Activated CD4-positive, alpha-beta T cell treated with anti-CD3 and anti-CD28 coated beads, Interleukin-2, amount 50 U/mL, for 16 hours (primary cell): ENCODE results near the gene ANP32E.
A peak's percentile ranks its signal among the peaks of the same experiment; 100 is the strongest.
"Not testable (repeated sequence)": the region's sequence is repeated elsewhere in the genome, so short reads cannot be mapped to it uniquely, and the experiment has no call there.

Experiments
- DNase-seq: peaks from one replicate; pipeline ENCODE4 v3.0.0-alpha.2; 2020

Gene ANP32E

GRCh38 chr1:150212070-150212469 lies 23.8 kb downstream of the ANP32E start:
- DNase-seq = no peak

GRCh38 chr1:150210706-150211105 lies 25.2 kb downstream of the ANP32E start:
- DNase-seq = no peak

DNA sequence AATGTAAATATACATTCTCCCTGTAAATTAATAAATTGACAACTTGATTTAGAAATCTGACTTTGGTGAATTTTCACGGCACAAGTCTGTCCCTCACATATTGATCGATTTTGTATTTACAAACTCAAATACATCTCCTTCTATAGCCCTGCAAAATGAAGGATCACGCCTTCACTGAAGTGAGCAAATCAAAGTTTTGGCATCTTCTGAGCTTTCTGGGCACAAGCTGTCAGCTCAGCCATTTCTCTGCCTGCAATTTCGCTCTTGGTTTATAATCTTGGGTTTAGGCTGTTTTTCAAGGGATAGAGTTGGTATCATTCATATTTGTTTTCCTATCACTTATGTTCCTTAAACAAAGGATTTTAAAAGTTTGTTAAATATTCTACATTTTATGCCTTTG lies 25.8 kb downstream of the ANP32E start:
- DNase-seq = no peak

- DNase-seq = not testable (repeated sequence)
Observed at GRCh38 chr1:150208460-150208859, 27.5 kb downstream of the ANP32E start.

- DNase-seq = no peak
Observed at GRCh38 chr1:150207281-150207971, 28.5 kb downstream of the ANP32E start.

DNA sequence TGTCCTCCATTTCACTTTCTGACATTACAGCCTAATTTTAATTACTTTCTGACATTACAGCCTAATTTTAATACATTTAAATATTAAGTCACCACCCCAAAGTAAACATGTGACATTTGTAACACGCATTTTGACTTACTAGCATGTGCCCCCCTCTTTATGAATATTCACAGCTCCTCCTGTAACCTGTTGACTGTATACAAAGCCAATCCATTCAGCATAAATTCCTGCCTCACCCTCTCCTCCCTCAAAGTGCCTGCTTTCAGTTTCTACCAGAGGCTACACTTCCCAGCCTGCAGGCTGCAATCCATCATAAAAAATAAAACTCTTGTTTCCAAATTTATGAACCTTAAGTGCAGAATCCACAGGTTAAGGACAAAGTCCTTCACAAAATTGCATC lies 39.5 kb downstream of the ANP32E start:
- no peak for DNase-seq

GRCh38 chr1:150194381-150195031 lies 41.4 kb downstream of the ANP32E start:
- DNase-seq = no peak

- no peak for DNase-seq
Observed at GRCh38 chr1:150192012-150192411, 43.9 kb downstream of the ANP32E start.

GRCh38 chr1:150187560-150187931 lies 48.4 kb downstream of the ANP32E start:
- no peak for DNase-seq

DNA sequence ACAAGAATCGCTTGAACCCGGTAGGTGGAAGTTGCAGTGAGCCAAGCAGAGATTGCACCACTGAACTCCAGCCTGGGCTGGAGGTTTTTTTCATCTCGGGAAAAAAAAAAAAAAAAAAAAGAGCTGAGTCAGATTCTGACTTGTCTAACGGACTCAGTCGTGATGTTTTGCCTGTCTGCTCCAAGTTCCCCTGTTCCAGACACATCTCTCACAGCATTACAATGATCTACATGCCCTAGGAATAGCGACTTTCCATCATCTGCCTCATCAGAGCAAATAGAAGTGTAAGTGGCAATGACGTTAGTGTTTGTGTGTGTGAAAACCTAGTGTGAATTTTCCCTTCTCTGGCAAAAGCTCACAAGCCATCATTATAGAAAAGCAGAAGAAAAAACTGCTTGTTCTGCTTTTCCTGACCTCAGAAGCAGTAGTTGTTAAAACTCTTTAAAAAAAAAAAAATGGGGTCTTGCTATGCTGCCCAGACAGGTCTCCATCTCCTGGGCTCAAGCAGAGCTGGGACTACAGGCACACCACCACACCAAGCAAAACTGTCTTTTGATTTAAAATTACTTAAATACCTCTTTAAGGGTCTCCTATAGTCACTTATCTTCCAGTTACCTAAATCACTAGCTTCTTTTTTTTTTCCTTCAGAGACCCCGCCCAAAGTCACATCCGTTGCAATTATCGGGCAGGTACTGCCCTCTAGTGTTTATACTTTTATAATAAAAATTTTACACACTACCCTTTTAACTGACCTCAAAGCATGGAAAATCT lies 48.9 kb downstream of the ANP32E start:
- peak; percentile 62 for DNase-seq

DNA sequence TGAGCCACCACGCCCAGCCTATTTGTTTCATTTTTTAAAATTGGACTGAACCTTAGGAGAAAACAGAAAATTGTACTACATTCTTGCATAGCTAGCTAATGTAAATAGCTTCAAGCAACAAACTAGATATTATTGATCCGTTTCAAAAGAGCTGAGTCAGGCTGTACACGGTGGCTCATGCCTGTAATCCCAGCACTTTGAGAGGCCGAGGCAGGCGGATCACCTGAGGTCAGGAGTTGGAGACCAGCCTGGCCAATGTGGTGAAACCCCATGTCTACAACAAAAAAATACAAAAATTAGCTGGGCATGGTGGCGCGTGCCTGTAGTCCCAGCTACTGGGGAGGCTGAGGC lies 49.5 kb downstream of the ANP32E start:
- DNase-seq = not testable (repeated sequence)

DNA sequence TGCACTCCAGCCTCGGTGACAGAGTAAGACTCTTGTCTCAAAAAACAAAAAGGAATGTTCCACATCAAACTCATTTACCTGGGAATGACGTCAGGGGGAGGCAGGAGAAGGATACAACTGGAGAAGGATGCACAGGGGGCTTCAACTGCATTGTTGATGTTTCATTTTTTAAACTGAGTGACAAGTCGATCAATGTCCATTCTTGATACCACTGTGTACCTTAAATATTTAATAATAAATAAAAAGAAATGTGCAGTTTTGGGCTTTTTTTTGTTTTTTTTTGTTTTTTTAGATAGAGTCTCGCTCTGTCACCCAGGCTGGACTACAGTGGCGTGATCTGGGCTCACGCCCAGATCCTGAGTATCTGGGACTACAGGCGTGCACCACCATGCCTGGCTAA lies 50.4 kb downstream of the ANP32E start:
- no peak for DNase-seq

GRCh38 chr1:150183061-150183460 lies 52.9 kb downstream of the ANP32E start:
- DNase-seq = no peak

GRCh38 chr1:150182247-150182646 lies 53.7 kb downstream of the ANP32E start:
- no peak for DNase-seq

DNA sequence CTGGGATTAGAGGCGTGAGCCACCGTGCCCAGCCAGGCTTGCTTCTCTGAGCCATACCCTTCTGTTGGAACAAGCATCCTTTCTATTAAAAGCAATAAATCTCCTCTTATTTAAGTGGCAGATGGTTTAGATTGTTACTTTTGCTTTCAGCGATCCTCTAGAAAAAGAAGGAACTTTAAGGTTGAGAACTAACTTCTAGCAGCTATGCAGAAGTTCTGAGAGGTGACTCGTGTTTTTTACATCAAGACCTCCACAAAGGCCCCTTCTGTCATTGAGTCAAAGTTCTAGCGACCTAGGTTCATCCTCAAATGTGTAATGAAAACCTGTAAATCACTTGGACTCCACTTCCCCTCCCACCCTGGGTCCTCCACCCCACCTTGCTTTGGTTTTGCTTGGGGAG lies 55.4 kb downstream of the ANP32E start:
- no peak for DNase-seq

DNA sequence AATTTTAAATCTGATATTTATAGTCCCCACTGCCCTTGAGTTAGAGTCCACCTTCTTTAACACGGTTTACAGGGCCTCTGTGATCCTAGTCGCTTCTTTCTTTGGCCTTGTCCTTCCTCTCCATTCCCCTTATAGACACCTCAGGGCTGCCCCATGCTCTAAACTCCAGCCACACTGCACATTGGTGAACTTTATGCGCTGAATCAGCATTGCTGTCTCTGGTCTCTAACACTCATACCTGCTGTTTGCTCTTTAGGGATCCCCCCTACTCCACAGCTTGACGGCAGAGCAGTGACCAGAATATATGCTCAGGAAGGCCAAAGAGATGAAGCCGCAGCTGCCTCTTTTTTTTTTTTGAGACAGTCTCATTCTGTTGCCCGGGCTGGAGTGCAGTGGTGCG lies 56.0 kb downstream of the ANP32E start:
- DNase-seq = no peak

- no peak for DNase-seq
Observed at GRCh38 chr1:150178548-150178947, 57.4 kb downstream of the ANP32E start.

- no peak for DNase-seq
Observed at GRCh38 chr1:150176593-150176992, 59.3 kb downstream of the ANP32E start.

DNA sequence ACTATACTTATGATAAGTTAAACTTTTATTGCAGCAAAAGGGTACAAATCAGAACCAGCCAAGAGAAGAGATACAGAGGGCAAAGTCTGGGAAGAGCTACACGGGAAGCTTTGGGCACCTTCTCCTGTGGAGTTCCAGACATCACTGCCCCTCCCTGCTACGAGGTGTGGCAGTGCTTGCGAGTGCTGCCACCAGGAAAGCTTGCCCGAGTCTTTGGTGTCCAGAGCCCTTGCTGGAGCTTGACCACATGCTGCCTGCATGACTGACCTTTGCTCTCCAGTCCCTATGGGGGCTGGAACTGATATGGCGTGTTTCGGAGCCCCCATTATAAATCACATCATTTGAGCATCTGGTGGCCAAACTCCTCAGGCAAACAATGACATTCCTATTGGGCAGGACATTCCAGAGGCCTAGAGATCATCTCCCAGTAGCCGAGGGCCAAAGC lies 62.7 kb downstream of the ANP32E start:
- DNase-seq = no peak

- no peak for DNase-seq
Observed at GRCh38 chr1:150171801-150172200, 64.1 kb downstream of the ANP32E start.

- peak; percentile 59 for DNase-seq
Observed at GRCh38 chr1:150168960-150169601, 66.8 kb downstream of the ANP32E start.
